ENCODE measurements around the gene EIF4E.
"Not testable (repeated sequence)": the region's sequence is repeated elsewhere in the genome, so short reads cannot be mapped to it uniquely, and the experiment has no call there.

EIF4E gene

GRCh38 chr4:98930311-98930865, 1.5 kb upstream of the EIF4E start:
- DNase-seq (ENCODE audit: extremely low read depth, low read depth) = no peak

GRCh38 chr4:98929341-98930267, 671 bp upstream of the EIF4E start:
- DNase-seq (ENCODE audit: extremely low read depth, low read depth) = peak; percentile 65
- no peak for TF ChIP-seq CTCF (IDR thresholded peaks at IDR 0.05; ENCODE audit: low read depth, low read length)

More at GRCh38 chr4:98930311-98930865, 1.5 kb upstream of the EIF4E start:
- no peak for TF ChIP-seq CTCF (IDR thresholded peaks at IDR 0.05; ENCODE audit: low read depth, low read length)

GRCh38 chr4:98928131-98928504, 815 bp downstream of the EIF4E start:
- DNase-seq (ENCODE audit: extremely low read depth, low read depth) = peak; percentile 29
- TF ChIP-seq CTCF (IDR thresholded peaks at IDR 0.05; ENCODE audit: low read depth, low read length) = no peak

DNA sequence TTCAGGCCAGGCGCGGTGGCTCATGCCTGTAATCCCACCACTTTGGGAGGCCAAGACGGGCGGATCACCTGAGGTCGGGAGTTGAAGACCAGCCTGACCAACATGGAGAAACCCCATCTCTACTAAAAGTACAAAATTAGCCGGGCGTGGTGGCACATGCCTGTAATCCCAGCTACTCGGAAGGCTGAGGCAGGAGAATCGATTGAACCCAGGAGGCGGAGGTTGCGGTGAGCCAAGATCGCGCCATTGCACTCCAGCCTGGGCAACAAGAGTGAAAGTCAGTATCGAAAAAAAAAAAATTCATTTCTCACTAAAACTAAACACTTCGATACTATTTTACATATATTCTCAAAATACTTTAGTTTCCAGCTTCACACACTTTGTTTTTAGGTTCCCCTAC, 2.7 kb downstream of the EIF4E start:
- not testable (repeated sequence) for DNase-seq (ENCODE audit: extremely low read depth, low read depth)

DNA sequence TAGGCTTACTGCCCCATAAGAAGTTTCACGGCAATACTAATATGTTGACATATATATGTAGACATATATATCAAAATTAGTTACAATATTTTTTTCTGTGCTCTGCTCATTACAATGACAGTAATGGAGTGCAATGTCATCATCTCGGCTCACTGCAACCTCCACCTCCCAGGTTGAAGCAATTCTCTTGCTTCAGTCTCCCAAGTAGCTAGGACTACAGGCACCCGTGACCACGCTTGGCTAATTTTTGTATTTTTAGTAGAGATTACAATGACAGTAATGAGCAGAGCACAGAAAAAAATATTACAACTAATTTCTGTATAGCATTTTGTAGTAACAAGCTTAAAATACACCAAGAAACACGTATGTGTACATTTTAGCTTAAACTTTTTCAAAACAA, 7.6 kb downstream of the EIF4E start:
- no peak for DNase-seq (ENCODE audit: extremely low read depth, low read depth)
- TF ChIP-seq CTCF (IDR thresholded peaks at IDR 0.05; ENCODE audit: low read depth, low read length) = no peak

GRCh38 chr4:98919996-98920395, 8.9 kb downstream of the EIF4E start:
- no peak for TF ChIP-seq CTCF (IDR thresholded peaks at IDR 0.05; ENCODE audit: low read depth, low read length)
- DNase-seq (ENCODE audit: extremely low read depth, low read depth) = no peak

- DNase-seq (ENCODE audit: extremely low read depth, low read depth) = not testable (repeated sequence)
Measured at GRCh38 chr4:98910728-98911127, 18.2 kb downstream of the EIF4E start.

- DNase-seq (ENCODE audit: extremely low read depth, low read depth) = no peak
- no peak for TF ChIP-seq CTCF (IDR thresholded peaks at IDR 0.05; ENCODE audit: low read depth, low read length)
Measured at GRCh38 chr4:98909646-98910401, 19.1 kb downstream of the EIF4E start.
